HPDE6-E6E7 (cell line): ENCODE results near the gene CHAC1.
"Not testable (repeated sequence)": the region's sequence is repeated elsewhere in the genome, so short reads cannot be mapped to it uniquely, and the experiment has no call there.

Source experiments
- DNase-seq: peaks from one replicate; pipeline ENCODE4 v3.0.0; 2011; ENCODE audit warnings: missing footprints; ENCODE audit errors: extremely low spot score

CHAC1 gene

DNA sequence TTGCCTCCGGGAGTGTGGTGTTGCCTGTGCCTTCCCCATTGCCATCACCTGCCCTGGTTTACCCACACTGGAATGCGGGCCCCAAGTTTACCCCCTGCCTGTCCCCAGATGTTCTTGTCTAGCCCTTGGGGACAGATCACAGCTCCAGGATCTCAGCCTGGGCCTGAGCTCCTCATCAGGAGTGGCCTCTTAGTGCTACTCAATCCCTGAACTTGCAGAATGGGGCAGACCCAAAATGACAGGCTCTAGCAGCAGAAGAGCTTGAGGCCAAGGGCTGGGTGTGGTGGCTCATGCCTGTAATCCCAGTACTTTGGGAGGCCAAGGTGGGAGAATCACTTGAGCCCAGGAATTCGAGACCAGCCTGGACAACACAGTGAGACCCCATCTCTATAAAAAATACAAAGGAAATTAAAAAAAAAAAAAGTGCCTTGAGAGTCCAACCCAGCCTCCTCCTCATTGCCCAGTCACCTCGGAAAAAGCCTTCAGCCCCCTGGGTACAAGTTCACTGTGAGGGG, 3.8 kb downstream of the CHAC1 start:
- no peak for DNase-seq

DNA sequence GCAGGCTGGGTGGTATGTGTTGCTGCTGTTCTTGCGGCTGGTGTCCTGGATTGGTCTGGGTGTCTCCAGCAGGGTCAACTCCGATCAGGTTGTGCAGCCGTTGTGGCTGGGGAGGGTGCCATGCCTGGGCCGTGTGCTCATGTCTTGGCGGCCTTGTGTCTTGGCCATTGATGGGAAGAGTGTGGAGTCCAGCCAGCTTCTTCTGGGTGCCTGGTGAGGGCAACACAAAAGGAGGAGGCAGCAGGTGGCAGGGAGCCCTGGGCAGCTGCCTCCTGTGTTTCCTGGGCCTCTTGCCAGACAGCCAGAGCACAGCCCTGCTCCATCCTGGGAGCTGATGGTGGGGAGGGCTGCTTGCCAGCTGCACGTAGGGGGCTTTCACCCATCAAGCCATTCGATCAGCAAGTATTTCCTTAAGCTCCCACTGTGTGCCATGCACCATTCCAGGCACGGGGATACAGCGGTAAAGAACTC, 4.3 kb downstream of the CHAC1 start:
- DNase-seq = no peak

DNA sequence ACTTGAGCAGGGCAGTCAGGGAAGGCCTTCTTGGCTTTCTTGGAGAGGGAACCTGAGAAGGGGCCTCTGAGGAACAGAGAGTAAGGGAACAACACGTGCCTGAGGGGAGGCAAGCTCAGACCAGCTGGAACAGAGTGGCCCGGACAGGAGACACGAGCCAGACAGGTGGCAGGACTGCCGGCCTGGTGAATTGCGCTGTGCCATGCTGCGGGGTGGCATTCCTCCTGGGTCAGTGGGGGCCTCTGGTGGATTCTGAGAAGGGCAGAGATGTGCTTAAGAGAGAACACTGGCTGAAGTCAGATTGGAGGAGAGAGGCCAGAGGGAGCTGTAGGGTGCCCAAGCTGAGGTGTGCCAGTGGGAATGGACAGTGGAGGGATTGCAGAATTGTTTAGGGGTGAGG, 4.9 kb downstream of the CHAC1 start:
- no peak for DNase-seq

DNA sequence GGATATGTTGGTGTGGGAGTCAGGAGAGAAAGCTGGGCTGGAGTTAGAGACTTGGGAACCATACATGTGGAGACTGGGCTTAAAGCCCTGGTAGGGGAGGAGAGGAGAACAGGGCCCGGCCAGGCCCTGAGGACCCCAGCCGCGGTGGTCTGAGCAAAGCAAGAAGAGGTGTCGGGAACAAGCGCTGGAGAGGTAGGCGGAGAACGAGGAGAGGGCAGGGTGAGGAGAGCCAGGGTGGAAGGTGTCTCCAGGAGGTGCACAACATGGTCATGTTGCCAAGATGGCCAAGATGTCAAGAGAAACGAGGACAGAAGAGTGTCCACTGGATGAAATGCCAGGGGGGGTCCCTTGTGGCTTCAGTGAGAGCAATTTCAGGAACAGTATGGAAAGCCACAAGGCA, 5.5 kb downstream of the CHAC1 start:
- no peak for DNase-seq

DNA sequence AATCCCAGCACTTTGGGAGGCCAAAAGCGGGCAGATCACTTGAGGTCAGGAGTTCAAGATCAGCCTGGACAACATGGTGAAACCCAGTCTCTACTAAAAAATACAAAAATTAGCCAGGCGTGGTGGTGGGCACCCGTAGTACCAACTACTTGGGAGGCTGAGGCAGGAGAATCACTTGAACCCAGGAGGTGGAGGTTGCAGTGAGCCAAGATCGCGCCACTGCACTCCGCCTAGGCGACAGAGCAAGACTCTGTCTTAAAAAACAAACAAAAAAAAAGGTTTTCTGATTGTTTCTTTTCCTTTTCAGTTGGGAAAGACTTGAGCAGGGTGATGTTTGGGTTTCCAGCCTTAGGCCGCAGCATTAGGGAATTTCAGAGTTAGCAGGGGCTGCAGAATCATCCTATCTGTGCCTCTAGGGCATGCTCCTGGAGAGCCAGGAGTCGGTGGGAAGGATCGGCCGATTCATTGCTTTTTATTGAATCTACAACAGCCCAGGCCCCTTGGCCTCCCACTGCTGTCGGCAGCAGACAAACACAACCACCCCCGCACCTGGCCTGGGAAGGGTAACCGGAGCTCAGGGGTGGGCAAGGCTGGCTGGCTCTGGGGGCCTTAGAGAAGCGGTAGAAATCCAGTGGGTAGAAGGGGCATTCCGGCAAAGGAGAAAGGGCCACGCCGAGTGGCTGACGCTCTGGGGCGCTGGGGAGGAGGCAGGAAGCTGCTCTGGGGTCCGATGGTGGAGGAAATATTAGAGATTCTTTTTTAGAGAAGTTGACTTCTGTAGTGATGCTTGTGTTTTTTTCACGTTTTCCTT, 6.3 kb downstream of the CHAC1 start:
- DNase-seq = no peak

DNA sequence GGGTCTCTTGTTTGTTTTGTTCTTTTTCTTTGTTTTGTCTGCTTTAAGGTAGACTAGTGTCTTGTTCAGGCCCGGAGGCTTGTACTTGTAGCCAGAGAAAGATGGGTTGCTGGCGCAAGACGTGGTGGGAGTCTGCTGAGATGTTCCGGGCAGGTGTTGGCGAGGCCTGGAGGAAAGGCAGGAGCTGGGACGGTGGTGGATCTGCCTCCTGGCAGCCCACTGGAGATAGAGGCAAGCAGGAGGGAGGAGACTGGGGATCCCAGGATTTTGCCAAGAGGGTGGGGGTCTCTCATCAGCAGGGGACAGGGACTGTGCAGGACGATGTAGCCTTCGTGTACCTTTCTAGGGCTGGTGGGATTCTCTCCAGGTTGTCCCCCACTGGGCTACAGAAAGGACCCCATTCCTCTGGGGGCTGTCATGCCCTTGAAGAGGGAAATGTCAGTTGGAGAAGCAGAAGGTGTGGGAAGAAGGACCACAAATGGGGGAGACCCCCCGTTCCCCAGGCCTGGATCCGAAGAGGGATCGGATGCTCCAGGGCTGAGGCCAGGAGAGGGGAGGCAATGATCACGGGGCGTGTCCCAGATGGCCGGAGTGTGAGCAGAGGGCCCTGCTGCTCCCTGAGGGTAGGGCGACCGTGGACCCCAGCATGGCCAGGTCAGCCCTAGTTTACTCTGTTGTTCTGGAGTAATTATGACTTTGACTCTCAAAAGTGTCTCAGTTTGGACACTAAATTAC, 7.0 kb downstream of the CHAC1 start:
- no peak for DNase-seq

DNA sequence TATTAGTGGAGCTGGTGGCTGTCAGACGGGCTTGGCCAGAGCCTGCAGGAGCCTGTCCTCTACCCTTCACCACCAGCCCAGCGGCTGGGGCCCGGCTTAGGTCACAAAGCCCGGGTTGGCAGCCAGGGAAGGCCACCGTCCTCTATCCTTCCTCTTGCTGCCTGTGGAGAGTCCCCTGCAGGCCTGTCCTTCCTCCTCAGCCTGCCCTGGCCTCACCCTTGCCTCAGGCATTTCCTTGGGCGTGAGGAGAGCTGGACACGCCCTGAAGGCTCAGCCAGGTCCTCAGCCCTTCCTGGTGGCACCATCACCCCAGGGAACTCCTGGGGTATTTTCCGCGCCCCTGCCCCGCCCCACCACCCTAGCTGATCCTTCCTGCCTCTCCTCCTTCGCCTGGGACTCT, 7.7 kb downstream of the CHAC1 start:
- DNase-seq = no peak

DNA sequence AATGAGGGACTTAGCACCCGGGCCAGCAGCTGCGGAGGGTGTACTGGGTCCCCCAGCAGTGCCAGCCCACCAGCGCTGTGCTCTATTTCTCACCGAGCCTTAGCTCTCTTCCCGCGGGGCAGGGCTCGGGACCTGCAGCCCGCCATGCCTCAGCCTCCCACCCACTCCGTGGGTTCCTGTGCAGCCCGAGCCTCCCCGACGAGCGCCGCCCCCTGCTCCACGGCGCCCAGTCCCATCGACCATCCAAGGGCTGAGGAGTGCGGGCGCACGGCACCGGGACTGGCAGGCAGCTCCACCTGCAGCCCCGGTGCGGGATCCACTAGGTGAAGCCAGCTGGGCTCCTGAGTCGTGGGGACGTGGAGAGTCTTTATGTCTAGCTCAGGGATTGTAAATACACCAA, 8.5 kb downstream of the CHAC1 start:
- DNase-seq = not testable (repeated sequence)

DNA sequence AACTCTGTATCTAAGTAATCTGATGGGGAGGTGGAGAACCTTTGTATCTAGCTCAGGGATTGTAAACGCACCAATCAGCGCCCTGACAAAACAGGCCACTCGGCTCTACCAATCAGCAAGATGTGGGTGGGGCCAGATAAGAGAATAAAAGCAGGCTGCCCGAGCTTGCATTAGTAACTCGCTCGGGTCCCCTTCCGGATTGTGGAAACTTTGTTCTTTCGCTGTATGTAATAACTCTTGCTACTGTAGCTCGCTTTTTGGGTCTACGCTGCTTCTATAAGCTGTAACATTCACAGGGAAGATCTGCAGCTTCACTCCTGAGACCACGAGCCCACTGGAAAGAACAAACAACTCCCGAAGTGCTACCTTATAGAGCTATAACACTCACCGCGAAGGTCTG, 9.0 kb downstream of the CHAC1 start:
- DNase-seq = not testable (repeated sequence)

DNA sequence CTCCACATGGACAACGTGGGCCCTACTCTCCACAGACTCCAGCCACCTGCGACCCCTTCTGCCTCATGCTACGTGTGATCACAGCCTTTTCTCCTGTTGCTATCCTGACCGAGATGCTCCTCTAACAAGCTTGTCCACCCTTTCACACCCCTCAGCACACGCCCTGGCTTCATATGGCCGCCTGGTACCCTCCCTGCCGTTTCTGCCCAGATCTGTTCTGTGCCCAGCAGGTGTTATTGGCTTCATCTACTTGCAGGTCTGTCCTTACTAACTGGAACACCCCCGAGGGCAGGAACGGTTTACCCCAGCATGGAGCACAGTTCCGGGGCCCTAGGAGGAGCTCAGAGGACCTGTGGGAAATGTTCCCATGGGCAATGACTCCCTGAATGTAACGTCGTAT, 9.9 kb downstream of the CHAC1 start:
- DNase-seq = no peak

DNA sequence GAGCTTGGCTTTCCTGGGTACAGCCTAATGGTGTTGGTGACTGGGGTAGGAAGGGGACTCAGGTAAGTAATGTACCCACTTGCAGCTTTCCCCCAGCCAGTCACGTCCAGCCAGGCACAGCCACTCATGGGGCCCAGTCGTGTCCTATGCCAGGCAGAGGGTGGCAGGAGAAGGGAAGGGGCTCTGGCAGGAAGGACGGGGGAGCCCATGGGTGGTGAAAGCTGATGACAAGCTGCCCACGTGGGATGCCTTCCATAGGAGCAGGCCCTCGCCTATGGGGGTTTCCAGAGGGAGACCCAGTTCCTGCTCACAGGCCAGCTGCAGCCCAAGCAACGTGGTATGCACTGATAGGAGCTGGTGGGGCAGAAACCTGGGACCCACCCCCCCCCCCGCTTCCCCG, 10.7 kb downstream of the CHAC1 start:
- no peak for DNase-seq

DNA sequence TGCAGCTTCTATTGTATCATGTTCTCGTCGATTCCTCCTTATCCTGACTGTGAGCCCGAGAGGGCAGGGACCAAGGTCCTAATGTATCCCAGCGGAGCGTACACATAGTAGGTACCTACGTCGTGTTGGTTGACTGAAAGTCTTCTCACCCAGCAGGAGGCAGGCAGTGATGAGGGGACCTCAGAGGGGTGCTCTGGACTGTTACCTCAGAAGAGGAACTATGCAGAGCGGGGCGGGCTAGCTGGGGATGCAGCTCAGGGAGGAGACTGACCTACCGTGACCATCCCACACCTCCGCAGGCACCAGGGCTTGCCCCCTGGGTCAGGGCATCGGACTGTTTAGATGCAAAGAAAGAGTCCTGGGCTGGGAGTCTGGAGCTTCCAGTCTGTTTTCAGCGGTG, 11.4 kb downstream of the CHAC1 start:
- DNase-seq = no peak

DNA sequence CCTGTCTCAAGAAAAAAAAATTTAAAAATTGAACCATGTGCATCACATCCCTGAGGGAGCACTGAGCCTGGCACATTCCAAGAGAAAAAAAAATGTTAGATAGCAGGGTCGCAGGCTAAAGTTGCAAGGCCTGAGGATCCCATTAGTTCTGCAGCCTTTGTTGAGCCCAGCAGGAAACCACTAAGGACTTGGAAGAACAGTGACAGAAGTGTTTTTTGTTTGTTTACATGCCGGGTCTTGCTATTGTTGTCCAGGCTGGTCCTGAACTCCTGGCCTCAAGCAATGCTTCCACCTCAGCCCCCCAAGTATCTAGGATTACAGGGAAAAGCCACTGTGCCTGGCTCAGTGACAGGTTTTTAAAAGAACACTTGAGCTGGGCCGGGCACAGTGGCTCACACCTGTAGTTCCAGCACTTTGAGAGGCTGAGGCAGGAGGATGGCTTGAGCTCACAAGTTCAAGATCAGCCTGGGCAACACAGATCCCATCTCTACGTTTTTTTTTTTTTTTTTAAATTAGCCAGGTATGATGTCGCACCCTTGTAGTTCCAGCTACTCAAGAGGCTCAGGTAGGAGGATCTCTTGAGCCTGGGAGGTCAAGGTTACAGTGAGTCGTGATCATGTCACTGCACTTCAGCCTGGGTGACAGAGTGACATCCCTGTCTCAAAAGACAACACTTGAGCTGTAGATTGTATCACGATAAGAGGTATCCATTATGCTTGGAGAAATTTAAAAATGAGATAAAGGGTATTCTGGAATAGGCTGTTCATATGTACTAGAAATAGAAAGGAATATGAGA, 15.2 kb downstream of the CHAC1 start:
- no peak for DNase-seq

DNA sequence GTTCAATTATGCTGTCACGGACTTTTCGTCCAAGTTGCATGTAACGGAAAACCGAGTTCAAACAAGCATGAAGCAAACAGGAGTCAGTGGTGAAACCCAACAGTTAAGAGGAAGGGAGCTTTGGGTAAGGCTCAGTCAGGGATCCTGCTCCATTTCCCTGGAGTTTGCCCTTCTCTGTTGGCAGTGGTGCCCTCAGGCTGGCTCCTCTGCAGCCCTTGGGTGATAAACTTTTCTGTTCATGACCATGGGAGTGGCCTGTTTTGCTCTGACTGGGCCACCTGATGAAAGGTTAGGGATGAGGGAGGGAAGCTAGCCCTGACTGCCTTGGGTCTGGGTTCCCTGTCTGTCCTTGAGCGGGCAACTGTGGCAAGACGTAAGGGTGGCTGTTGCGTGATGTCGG, 16.1 kb downstream of the CHAC1 start:
- DNase-seq = no peak

DNA sequence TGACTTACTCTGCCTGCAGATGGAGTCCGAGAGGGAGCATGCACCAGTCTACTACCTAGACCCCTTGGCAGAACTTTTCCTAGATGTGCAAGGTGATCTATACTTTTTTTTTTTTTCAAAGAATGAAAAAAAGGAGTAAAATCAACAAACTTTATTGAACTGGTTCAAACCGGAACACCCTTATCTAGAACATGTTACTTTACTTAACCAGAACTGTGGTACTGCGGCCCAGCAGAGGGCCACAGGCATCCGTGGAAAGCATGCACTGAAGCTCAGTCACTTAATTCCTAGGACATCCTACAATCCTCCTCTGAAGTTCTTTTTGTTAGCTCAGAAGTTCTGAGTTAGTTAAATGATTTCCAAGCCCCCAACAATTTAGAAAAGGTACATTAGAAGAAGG, 21.6 kb downstream of the CHAC1 start:
- DNase-seq = no peak

DNA sequence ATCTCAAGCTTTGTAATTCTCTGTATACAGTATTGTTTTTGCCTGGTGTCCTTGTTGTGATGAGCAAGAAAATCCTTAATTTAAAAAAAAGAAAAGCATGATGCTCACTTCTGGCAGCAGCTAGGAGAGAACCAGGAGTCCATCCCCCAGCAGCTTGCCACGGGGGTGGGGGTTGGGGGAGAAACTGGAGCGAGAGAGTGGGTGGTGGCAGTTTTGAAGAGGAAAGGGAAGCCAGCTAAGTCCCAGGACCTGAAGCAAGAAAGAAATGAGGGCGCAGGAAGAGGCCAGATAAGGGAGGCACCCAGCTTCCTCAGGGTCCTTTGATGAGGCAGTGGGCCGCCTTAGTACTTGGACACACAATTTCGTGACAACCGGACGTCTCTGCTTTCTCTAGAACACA, 23.5 kb downstream of the CHAC1 start:
- DNase-seq = no peak

DNA sequence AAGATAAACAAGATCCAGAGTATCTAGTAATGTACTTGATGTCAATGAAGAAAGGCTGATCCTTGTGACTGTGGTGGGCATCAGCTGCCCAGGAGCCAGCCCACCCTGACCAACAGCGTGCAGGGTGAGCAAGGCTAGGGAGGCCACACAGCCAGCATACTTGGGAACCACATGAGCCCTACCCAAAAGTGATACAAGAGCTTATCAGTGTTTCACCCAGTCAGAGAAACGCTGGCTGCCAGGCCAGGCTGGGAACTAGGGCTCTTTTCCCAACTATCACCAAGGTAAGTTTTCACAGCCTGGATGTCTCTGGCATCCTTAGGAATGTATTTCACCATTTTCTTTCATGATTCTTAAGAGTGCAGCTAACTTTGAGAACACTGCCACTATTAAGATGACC, 24.9 kb downstream of the CHAC1 start:
- no peak for DNase-seq

DNA sequence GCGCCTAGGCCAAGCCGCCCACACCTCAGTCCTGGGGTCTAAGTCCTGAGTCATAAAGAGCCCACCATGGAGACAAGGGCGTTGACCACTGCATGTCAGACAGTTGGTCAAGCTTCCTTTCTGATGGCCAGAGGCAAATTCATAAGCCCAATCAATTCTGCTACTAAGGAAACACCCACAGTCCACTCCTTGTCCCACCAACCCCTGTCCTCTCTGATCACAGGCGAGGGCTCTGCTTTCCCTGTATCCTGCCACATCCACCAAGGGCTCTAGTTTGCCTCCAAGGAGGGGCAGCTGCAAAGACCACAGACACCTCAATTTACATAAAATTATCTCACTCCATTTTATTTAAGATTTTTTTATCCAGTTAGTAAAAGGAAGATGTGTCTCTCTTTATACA, 25.3 kb downstream of the CHAC1 start:
- DNase-seq = no peak

DNA sequence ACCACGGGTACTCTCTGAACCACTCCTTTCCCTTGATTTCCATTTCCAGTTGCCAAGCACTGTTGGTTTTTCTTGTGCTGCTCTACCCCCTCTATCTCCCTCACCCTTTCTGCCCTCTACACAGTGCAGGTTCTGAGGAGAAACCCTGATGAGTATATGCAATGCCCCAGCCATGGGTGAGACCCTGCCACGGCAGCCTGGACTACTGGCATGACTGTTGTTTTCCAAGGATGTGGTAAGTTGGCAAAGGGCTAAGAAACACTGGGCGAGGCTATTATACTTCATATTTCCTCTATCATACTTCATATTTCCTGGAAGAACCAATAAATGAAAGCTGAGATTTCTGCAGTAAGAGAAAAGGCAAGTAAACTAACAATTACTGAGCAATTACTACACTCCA, 27.9 kb downstream of the CHAC1 start:
- no peak for DNase-seq

DNA sequence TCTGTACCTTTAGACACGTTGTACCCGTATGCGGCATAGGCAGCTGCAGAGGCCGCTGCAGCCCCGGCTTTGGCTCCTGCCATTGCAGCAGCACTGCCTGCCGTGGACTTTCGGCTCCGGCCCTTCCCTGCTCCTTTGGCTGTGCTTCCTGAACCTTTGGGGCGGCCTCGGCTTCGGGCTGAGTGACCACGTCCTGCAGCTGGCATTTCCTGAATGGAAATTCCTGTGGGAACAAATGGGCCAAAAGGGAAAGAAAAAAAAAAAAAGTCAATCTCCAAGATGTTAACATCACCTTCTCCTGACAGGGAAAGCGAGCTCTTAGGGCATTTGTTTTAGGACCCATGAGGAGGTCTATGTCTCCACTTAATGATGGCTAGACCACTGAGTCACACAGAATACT, 29.6 kb downstream of the CHAC1 start:
- DNase-seq = no peak

DNA sequence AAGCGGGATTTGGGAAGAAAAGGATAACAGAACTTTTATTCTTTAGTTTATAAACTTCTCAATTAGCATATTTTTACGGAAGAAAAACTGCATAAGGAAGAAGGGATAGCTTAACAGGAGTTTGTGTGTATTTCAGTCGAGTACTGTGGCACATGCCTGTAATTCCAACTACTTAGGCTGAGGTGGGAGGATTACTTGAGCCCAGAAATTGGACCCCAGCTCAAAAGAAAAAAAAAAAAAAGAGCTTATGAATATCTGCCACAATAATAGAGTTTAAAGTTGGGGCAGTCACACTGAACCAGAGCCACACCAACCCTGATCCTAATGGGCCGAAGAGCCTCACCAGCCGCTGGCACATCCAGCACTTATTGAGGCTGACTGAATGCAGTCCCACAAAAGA, 31.1 kb downstream of the CHAC1 start:
- DNase-seq = no peak

DNA sequence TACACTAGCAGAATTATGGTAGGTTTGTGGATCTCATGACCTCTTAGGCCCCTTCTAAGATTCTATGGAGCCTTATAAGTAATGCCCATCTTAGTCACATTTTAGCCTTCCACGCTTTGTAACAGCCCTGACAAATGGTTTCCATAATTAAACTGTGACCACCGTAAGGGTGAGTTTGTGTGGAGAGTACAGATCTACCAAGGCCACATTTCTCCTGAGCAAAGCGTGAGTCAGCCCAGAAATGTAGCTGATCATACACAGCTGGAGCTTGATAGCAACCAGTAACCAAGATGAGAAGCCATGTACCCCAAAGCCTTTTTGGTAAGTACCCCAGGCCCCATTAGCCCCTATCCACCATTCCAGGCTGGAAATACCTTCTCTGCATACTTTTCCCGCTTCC, 31.7 kb downstream of the CHAC1 start:
- DNase-seq = no peak
